Measurements from ENCODE around the gene MPZL1. TPM values are rescaled to one million over a fixed set of nuclear protein-coding genes. Genes with fewer than 3 reads are reported as not detected.

MPZL1 gene
- polyA plus RNA-seq, 4 donors: 125 to 145 (median 141) TPM

DNA sequence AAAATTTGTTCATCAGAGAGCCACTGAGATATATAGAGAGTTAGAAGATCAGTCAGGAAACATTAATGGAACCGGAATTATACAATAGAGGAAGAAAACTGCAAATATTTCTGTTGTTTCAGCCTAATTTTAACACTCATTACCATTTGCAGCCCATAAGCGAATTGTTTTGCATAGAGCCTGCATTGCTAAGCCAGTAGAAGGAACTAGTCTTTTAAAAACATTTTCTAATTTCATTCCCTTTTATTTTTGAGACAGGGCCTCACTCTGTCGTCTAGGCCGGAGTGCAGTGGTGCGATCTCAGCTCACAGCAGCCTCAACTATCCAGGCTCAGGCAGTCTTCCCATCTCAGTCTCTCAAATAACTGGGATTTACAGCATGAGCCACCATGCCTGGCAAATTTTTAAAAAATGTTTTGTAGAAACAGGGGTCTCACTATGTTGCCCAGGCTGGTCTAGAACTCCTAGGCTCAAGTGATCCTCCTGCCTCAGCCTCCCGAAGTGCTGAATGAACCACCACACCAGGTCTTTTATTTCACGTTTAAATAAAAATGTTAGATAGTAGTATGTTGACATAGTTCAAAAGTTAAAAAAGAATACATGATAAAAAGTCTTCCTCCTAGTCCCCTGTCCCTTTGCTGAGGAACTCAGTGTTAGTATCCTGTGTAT lies 25.3 kb downstream of the MPZL1 start:
- no peak for DNase-seq (ENCODE audit: low read depth in 4 of 4, low spot score in 3 of 4)

DNA sequence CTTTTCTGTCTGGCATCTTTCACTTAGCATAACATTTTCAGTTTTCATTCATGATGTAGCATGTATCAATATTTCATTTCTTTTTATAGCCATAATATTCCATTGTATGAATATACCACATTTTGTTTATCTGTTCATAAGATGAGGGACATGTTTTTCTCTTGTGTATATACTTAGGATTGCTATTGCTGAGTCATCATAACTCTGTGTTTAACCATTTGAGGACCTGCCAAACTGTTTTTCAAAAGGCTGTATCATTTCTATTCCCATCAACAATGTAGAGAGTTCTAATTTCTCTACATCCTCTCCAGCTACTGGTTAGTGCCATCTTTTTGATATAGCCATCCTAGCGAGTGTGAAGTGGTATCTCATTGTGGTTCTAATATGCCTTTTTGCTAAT lies 26.2 kb downstream of the MPZL1 start:
- DNase-seq (ENCODE audit: low read depth in 4 of 4, low spot score in 3 of 4): no peak

DNA sequence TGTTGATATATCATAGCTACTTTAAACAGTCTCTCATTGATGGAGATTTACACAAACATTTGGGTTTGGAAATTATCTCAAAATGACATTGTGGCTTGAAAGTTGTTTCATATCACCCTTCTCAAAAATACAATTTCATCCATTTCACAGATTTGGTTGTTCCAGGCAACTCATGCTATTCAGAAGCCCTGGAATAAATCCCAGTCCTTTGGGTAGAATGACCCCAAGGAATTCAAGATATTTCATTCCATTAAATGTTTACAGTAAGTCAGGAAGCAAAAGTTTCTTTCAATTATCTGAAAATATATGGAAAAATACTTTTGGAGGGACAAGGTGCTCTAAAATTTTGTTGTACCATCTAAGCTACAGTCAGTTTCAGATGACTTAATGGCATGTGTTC lies 27.1 kb downstream of the MPZL1 start:
- no peak for DNase-seq (ENCODE audit: low read depth in 4 of 4, low spot score in 3 of 4)

DNA sequence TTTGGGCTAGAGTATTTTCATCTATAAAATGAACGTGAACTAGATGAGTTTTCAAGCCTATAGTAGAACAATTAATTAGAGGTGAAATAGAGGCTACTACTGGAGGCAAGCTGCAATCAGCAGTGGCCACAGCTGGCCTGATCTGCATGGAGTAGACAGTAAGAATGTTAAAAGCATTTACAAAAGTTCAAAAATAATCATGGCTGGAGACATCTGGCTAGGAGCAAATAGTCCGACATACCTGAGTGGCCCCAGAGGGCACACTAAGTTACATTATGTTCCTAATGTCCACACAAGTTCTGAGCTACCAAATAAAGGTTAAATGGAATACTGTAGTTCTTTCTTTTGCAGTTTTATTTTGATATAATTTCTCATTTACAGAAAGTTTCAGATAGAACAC lies 28.0 kb downstream of the MPZL1 start:
- no peak for DNase-seq (ENCODE audit: low read depth in 4 of 4, low spot score in 3 of 4)

DNA sequence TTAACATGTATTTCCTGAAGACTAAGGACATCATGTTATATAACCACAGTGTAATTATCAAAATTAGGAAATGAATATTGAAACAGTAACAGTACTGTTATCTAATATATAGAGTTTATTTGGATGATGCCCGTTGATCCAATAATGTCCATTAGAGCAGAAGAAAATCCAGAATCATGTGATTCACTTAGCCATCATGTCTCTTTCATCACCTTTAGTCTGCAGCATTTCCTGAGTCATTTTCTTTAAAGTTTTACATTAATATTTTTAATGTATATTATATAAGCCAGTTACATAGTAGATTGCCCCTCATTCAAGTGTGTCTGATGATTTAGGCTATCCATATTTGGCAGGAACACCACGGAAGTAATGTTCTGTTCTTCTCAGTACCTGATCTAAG lies 28.9 kb downstream of the MPZL1 start:
- no peak for DNase-seq (ENCODE audit: low read depth in 4 of 4, low spot score in 3 of 4)

DNA sequence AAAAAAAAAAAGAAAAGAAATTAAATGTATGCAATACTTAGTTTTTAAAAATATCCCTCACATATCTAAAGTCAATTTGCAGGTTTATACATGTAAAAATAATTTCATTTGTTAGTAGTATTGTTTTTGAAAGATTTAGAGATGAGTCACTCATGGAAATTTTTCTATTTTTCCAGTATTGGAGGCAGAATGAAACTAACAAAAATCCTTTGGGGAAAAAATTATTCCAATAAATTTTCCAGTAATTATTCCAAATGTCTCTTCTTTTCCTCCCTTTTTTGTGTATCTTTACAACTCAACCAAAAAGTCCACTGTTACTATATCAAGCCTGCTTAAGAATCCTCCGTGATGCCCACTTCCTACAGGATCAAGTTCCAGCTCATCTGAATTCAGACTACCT lies 29.9 kb downstream of the MPZL1 start:
- DNase-seq (ENCODE audit: low read depth in 4 of 4, low spot score in 3 of 4): no peak

DNA sequence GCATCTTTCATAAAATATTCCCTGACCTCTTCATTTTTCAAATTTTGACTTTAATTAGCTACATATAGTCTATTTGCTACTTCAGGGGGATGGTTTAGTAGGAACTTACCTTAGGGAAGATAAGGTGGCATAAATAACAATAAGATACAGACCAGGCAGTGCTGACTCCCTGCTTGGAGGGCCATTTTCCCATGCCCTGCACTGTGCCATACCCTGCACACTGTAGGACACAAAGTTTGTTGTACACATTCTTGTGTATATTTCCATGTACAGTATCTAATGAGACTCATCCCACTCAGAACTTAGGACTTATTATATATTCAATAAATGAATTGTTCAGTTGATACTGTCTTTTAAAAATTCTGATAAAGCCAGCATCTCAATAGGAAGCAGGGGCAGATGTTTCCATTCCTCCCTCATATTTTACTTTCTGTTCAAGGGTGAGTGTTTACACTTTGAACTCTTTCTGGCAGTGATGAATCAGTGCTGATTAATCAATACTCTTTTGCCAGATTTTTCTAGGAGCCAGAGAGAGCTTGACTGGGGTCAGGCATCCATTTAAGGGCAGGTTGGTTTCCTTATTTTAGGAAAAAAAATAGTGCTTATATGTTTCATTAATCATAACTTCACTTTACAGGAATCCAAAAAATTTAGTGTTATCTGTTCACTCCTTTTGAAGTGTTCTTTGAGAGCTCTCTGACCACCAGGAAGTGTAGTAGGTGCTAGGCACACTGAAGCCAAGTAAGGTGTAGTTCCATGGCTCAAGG lies 30.6 kb downstream of the MPZL1 start:
- DNase-seq (ENCODE audit: low read depth in 4 of 4, low spot score in 3 of 4): no peak

DNA sequence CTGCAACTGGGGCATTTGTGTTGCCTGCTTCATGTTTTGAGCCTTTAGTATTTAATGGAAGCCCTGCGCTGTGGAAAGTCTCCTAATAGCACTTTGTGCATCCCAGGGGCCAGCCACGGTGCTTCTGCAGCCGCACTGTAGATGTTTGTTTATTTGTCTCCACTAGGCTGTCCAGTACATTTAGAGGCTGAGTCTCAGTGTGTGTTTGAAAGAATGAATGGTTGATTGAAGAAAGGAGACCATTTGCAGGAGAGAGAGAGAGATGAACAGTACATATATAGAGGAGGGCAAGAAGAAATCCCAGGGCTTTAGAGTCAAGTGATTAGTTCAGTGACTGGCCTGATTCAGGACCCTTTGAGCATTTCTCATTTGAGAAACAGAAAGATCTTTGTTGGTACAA lies 33.9 kb downstream of the MPZL1 start:
- no peak for DNase-seq (ENCODE audit: low read depth in 4 of 4, low spot score in 3 of 4)

DNA sequence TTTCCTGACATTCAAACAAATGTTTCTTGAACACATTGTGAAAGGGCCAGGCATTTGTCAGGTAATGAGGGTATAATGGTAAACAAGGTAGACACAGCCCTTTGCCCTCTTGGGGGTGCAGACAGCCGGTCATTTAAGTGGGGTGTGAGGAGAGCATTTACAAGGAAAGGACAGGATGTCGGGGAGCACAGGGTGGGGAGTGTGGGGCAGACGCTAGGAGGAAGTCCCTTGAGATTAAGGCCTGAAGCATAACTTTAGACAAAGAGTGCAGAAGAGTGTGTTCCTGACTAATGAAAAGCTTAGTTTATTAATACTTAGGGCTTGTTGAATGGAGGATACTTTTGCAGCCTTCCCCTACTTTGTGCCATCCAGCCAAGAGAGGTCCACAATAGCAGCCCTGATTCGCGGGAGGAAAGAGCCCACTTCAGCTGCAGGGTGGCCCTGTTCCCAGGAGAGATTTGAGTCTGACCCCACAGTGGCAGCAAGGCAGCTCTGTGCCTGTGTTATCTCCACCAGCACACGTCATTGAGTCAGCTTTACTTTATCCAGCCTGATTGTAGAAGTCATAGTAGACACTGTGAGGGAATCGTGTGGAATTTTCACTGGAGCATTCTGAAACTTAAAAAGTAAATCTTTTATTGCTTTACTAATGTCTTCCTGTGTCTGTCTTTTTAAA lies 35.1 kb downstream of the MPZL1 start:
- no peak for DNase-seq (ENCODE audit: low read depth in 4 of 4, low spot score in 3 of 4)

DNA sequence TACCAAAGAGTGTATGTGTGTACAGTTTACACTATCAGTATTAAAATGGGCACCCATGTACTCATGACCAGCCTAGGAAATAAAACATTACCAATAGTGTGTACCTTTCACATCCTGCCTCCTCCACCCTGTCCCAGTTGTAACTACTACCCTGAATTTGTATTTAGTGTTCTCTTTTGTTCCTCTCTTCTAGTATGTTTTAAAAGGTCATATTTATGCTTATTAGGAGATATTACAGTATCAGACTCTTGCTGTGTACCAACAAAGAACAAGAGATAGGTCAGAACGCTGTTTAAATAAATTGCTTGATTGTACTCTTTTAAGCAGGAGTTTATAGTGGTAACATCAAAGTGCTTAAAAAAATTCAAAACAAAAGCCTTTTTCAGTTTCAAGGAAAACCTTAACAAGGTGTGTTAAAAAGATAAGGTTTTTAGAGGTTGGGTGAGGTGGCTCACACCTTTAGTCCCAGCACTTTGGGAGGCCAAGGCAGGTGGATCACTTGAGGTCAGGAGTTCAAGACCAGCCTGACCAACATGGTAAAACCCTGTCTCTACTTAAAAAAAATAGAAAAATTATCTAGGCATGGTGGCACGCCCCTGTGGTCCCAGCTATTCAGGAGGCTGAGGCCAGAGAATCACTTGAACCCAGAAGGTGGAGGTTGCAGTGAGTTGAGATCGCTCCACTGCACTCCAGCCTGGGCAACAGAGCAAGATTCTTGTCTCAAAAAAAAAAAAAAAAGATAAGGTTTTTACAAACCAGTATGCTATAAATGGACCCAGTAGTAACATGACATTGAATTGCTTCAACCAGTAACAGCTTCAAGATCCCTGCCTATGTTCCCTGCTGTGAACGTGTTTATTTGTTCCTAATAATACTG lies 35.9 kb downstream of the MPZL1 start:
- DNase-seq (ENCODE audit: low read depth in 4 of 4, low spot score in 3 of 4): no peak

DNA sequence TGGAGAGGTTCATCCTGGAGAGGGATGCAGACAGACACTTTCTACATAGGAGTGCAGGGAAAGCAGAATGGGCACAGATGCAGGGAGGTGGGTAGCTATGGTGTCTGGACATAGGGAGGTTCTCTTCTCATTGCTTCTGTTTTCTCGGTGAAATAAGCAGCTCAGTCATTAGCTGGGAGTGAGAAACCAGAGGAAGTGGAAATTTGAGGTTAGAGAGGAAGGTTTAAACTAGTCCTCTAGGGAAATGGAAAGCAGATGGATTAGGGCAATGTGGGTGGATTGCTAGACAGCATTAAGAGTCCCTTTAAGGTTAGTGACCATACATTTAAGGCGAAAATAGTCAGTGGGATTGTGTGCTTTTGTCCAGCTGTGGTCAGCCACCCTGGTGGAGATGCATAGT lies 39.6 kb downstream of the MPZL1 start:
- no peak for DNase-seq (ENCODE audit: low read depth in 4 of 4, low spot score in 3 of 4)

DNA sequence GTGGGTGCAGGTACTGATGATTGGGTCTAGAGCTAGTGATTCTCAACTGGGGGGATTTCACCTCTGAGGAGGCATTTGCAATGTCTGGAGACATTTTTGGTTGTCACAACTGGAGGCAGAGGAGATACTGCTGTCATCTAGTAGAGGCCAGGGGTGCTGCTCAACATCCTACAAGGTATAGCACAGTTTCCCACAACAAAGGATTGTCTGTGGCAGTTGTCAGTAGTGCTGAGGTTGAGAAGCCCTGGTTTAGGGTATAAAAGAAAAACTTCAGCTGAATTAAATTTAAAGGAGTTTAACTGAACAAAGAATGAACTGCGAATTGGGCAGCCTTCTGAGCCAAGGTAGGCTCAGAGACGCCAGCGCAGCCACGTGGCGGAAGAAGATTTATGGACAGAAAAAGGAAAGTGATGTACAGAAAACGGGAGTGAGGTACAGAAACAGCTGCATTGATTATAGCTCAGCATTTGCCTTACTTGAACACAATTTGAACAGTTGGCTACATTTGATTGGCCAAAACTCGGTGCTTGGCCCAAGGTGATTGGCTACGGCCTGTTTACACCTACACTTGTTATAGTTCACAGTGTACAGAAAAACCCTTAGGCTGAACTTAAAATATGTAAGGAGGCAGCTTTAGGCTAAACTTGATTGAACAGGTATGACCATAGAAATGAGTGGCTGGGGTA lies 40.4 kb downstream of the MPZL1 start:
- no peak for DNase-seq (ENCODE audit: low read depth in 4 of 4, low spot score in 3 of 4)

DNA sequence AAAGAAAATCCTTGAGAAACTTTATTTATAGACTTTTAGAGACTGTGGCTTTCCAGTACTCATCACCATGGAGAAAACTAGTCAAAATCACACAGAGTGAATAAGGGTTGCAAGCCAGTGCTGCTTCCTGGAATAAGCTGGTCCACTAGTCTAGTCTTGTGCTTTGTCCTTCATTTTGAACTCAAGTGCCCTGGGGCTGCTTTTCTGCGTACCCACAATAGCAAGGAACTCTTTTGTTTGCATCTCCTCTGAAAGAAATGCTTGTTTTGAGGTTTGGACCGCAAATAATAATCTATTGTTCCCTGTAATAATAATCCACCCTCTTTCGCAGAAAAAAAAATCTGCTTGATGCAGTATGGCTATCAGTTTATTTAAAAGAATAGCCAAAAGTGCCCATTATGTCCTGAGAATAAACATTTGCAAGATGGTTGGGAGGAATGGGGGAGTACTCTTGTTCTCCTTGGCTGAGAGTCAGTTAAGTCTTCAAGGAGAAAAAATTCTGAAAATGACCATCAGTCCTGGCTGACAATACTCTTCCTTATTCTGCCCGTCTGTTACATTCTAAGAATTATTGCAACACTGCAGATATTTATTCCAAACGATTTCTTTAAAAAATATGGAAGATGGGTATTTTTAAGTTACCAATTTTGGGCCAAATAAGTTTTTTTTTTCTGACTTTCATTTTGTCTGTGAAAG lies 41.9 kb downstream of the MPZL1 start:
- DNase-seq (ENCODE audit: low read depth in 4 of 4, low spot score in 3 of 4): no peak

DNA sequence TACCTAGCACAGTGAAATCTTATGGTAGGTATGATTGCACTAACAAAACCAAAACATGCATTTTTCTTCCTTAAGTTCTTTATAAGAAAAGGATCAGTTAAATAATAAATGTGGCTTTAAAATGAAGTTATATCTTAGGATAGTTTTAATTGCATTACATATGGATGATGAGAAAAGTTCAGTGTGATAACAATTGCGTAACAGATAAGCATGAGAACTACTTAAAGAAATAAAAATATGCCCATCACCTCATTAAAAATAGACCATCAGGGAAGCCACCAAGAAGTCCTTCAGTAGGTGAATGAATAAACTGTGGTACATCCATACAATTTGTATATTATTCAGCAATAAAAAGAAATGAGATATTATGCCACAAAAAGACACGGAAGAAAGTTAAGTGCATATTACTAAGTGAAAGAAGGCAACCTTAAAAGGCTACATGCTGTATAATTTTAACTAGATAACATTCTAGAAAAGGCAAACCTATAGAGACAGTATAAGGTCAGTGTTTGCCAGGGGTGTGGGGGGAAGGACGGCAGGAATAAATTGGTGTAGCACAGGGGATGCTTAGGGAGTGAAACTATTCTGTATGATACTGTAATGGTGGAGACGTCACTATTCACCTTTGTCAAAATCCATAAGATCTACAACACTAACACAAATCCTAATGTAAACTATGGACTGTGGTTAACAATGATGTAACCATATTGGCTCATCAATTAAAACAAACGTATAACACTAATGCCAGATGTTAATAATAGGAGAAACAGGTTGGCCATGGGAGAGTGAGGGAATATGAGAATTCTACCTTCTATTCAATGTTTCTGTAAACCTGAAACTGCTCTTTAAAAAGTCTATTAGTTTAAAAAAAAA lies 42.9 kb downstream of the MPZL1 start:
- DNase-seq (ENCODE audit: low read depth in 4 of 4, low spot score in 3 of 4): no peak

DNA sequence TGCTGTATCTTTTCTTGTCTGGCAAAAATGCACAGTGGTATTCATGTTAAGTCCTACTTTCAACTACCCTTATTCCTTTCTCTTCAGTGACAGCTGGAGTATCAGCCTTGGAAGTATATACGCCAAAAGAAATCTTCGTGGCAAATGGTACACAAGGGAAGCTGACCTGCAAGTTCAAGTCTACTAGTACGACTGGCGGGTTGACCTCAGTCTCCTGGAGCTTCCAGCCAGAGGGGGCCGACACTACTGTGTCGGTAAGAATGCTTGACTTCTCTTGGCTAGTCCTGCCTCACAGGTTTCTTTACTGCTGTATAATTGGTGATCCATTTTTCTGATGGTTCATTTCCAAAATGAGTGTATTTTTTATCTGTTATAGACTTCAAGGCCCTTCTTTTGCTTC lies 43.7 kb downstream of the MPZL1 start:
- no peak for DNase-seq (ENCODE audit: low read depth in 4 of 4, low spot score in 3 of 4)

DNA sequence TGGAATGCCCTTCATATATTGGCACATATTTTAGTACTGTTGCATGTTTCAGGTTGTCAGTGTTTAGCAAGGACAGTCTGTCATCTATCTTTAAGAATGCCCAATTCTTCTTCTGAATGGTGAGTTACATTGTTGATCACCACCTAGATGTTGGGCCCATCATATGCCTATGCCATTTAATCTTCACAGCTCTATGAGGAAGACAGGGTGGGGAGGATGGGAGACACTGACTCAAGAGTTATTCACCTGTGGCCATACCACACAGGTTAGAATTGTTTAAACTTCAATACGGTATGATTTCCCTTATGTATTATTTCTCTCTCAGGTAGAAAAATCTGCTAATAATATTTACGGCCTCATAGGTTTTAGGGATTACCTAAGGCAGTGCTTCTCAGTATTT lies 44.8 kb downstream of the MPZL1 start:
- no peak for DNase-seq (ENCODE audit: low read depth in 4 of 4, low spot score in 3 of 4)

DNA sequence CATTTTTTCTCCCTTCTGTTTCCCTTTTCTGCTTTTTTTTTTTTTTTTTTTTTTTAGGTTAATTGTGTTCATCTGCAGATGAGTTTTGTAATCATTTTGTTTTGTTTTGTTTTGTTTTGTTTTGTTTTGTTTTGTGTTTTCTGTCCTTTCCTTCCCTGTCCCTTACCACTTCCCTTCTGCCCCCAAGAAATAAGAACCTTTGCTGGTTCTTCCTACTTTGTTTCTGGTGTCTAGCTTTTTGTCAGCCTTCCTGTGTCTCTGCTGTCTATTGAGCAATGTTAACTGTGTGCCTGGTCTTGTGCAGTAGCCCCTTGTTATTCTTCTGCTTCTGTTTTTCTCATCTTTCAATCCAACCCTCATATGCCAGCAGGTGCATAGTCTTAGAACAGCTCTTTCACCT lies 46.0 kb downstream of the MPZL1 start:
- DNase-seq (ENCODE audit: low read depth in 4 of 4, low spot score in 3 of 4): no peak

DNA sequence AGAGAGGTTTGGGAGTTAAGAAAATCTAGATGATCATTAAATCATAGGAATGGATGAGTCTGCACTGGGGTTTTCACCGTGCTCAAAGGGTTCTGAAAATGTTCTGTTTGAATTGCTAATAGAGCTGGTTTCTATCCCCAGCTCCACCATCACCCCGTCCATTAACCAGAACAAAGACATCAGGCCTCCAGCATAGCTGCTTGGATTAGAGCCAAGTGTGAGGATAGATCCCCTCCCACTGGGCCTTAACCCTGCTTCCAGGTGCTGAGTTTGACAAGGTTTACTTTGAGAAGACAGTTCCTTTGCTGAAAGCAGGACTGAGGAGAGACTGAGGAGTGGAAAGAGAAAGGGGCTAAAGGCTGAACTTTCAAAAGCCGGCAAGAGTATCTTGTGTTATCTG lies 48.3 kb downstream of the MPZL1 start:
- no peak for DNase-seq (ENCODE audit: low read depth in 4 of 4, low spot score in 3 of 4)

DNA sequence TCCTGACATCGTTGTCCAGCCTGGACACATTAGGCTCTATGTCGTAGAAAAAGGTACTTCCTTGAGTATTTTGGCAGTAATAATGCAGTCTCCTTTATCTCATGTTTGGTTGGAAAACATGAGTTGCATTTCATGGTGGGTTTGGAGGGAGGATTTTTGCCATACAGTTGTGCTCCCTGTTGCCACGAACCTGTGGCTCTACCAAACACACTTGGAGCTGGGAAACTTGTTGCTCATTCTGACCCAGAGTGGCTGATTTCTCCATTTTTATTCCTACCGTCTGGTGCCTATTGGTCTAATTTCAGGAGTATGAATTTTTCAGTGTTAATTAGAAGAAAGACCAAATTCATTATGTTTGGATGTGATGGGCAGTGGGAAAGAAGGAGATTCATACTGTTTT lies 50.7 kb downstream of the MPZL1 start:
- no peak for DNase-seq (ENCODE audit: low read depth in 4 of 4, low spot score in 3 of 4)
